A549 (cell line): ENCODE results near the gene MTFMT. TPM values are rescaled to one million over a fixed set of nuclear protein-coding genes. Genes with fewer than 3 reads are reported as not detected.

Experiments used
- ATAC-seq, 2 experiments: fragments of 200-7000 bp in 1 of 2; fragments of >200 bp in 1 of 2; cut with Nextera tagmentation in 1 of 2; cut with Tn5 transposase in 1 of 2; 3 replicates each; pipeline versions ENCODE4 v1.8.0 to v1.9.1; 2018 to 2020; ENCODE audit warnings: mild to moderate bottlenecking in 1 of 2, moderate library complexity in 1 of 2
- CTCF ChIA-PET: fragments of 300-600 bp; sonication (Branson Sonifier 250); formaldehyde crosslinking; extraction: SDS; loops from one replicate; lab custom pipeline; 2021; ENCODE audit warnings: antibody characterized with exemption, inconsistent platforms; lab: Yijun Ruan, JAX
- POLR2A ChIA-PET: fragments of 350-600 bp; formaldehyde crosslinking; extraction: SDS; loops from one replicate; lab custom pipeline; 2021; ENCODE audit warnings: antibody characterized with exemption, inconsistent platforms; lab: Yijun Ruan, JAX
- DNase-seq, 2 experiments: peaks; one replicate each; pipeline versions ENCODE4 v3.0.0 to v3.0.0-alpha.2; 2011 to 2016; ENCODE audit warnings: low read depth in 1 of 2, low spot score in 1 of 2
- FAIRE-seq: peaks from 2 replicates; lab custom pipeline; 2011; peaks lifted over from hg19 to GRCh38; lab: Jason Lieb, UNC
- H3K27ac ChIP-seq, 2 experiments: fragments of >200 bp; sonication (Bioruptor Twin); formaldehyde crosslinking; 3 replicates each; pipeline ENCODE4 v1.5.1; 2016 to 2017
- H3K4me1 ChIP-seq: fragments of >200 bp; sonication (Bioruptor Twin); formaldehyde crosslinking; 3 replicates; pipeline ENCODE4 v1.6.1; 2016
- H3K4me2 ChIP-seq: fragments of >200 bp; sonication (Bioruptor Twin); formaldehyde crosslinking; 3 replicates; pipeline ENCODE4 v1.6.1; 2016
- H3K4me3 ChIP-seq: fragments of >200 bp; sonication (Bioruptor Twin); formaldehyde crosslinking; 3 replicates; pipeline ENCODE4 v1.5.1; 2016
- H3K9me3 ChIP-seq: fragments of >200 bp; sonication (Bioruptor Twin); formaldehyde crosslinking; 3 replicates; pipeline ENCODE4 v1.6.1; 2016
- BHLHE40 ChIP-seq: IDR thresholded peaks from 2 replicates; pipeline ENCODE4 v1.6.1; 2012; ENCODE audit warnings: low read depth, low read length, inconsistent platforms
- CBX8 ChIP-seq: fragments of 200-600 bp; sonication (generic); IDR thresholded peaks from 2 replicates; pipeline ENCODE4 v1.6.1; 2016
- CEBPB ChIP-seq, 2 experiments: fragments of >200 bp in 1 of 2; sonication (Bioruptor Twin) in 1 of 2; formaldehyde crosslinking in 1 of 2; IDR thresholded peaks; 2 replicates each; pipeline ENCODE4 v1.6.1; 2012 to 2016
- CHD4 ChIP-seq: fragments of 200-600 bp; sonication (generic); IDR thresholded peaks from 2 replicates; pipeline ENCODE4 v1.6.1; 2016; ENCODE audit warnings: antibody characterized with exemption, mild to moderate bottlenecking, borderline replicate concordance
- EHMT2 ChIP-seq: fragments of 200-600 bp; sonication (generic); IDR thresholded peaks from 2 replicates; pipeline ENCODE4 v1.6.1; 2016; ENCODE audit warnings: antibody characterized with exemption, low read depth, mild to moderate bottlenecking, moderate library complexity
- ESRRA ChIP-seq: fragments of 150-350 bp; IDR thresholded peaks from 2 replicates; pipeline ENCODE4 v1.6.1; 2014; ENCODE audit warnings: mild to moderate bottlenecking, low read length, borderline replicate concordance
- FOSB ChIP-seq: fragments of 250-450 bp; sonication (Bioruptor Pico); IDR thresholded peaks from 2 replicates; pipeline ENCODE4 v1.5.0; 2020; ENCODE audit warnings: mild to moderate bottlenecking, moderate library complexity
- FOSL2 ChIP-seq, 2 experiments: fragments of 450-650 bp in 1 of 2; fragments of >200 bp in 1 of 2; sonication (Bioruptor Twin) in 1 of 2; formaldehyde crosslinking; IDR thresholded peaks; 2 replicates each; pipeline versions ENCODE4 v1.5.0 to v1.6.1; 2016 to 2020; ENCODE audit warnings: mild to moderate bottlenecking in 1 of 2, moderate library complexity in 1 of 2
- GATA3 ChIP-seq: IDR thresholded peaks from 2 replicates; pipeline ENCODE4 v1.6.1; 2012; ENCODE audit warnings: borderline replicate concordance
- HOXB13 ChIP-seq: fragments of 250-450 bp; sonication (Bioruptor Pico); IDR thresholded peaks from 2 replicates; pipeline ENCODE4 v1.5.0; 2020; ENCODE audit warnings: low read depth, mild to moderate bottlenecking, moderate library complexity
- HOXB5 ChIP-seq: fragments of 250-450 bp; sonication (Bioruptor Pico); IDR thresholded peaks from 2 replicates; pipeline ENCODE4 v1.5.0; 2020; ENCODE audit warnings: mild to moderate bottlenecking, moderate library complexity
- JUN ChIP-seq, 2 experiments: fragments of >200 bp; sonication (Bioruptor Twin); formaldehyde crosslinking; IDR thresholded peaks; 2 replicates in 1 of 2; 3 replicates in 1 of 2; pipeline ENCODE4 v1.6.1; 2016 to 2017
- KDM5A ChIP-seq: fragments of 200-600 bp; sonication (generic); IDR thresholded peaks from 2 replicates; pipeline ENCODE4 v1.6.1; 2016; ENCODE audit warnings: antibody characterized with exemption, mild to moderate bottlenecking
- MYC ChIP-seq: IDR thresholded peaks from 2 replicates; pipeline ENCODE4 v1.6.1; 2012; ENCODE audit warnings: mild to moderate bottlenecking, inconsistent platforms, low read length, improper control_type of control experiment, borderline replicate concordance
- NFE2L2 ChIP-seq: fragments of 150-350 bp; conservative IDR thresholded peaks from 2 replicates; pipeline ENCODE4 v1.6.1; 2014; ENCODE audit warnings: low read length
- NR3C1 ChIP-seq: fragments of >200 bp; sonication (Bioruptor Twin); formaldehyde crosslinking; IDR thresholded peaks from 3 replicates; pipeline ENCODE4 v1.6.1; 2017
- RARB ChIP-seq: fragments of 250-450 bp; sonication (Bioruptor Pico); IDR thresholded peaks from 2 replicates; pipeline ENCODE4 v1.8.0; 2021; ENCODE audit warnings: mild to moderate bottlenecking, moderate library complexity
- RCOR1 ChIP-seq: fragments of 150-350 bp; IDR thresholded peaks from 2 replicates; pipeline ENCODE4 v1.6.1; 2014; ENCODE audit warnings: antibody characterized with exemption, low read length, low read depth
- RNF2 ChIP-seq: fragments of 200-600 bp; sonication (generic); IDR thresholded peaks from 2 replicates; pipeline ENCODE4 v1.6.1; 2016; ENCODE audit warnings: low read depth, mild to moderate bottlenecking, antibody characterized with exemption, moderate library complexity, borderline replicate concordance
- TFCP2L1 ChIP-seq: fragments of 250-450 bp; sonication (Bioruptor Pico); IDR thresholded peaks from 2 replicates; pipeline ENCODE4 v1.5.0; 2021; ENCODE audit warnings: mild to moderate bottlenecking
- TP53 ChIP-seq: fragments of 250-450 bp; sonication (Bioruptor Pico); IDR thresholded peaks from 2 replicates; pipeline ENCODE4 v1.5.0; 2021; ENCODE audit warnings: mild to moderate bottlenecking, moderate library complexity
- ZC3H11A ChIP-seq: fragments of 450-650 bp; IDR thresholded peaks from 2 replicates; pipeline ENCODE4 v1.6.1; 2014; ENCODE audit warnings: antibody characterized with exemption, mild to moderate bottlenecking
- WGBS: methylation state at CpG from one replicate; pipeline ENCODE4 v1.1.6; 2017; ENCODE audit errors: missing lambda C conversion rate; 5-methylcytosine and 5-hydroxymethylcytosine counted together
- polyA plus RNA-seq, 4 experiments: library from polyadenylated mRNA; depleted of rRNA in 3 of 4; stranded (reverse); fragments of >200 nt; fragmentation: RNase III in 1 of 4; extraction: RNeasy Plus Mini Kit Qiagen cat#74134 plus additional on column Dnase treatment in 1 of 4; gene quantifications; 2 replicates in 3 of 4; 3 replicates in 1 of 4; pipeline ENCODE4 v1.2.3, GENCODE V29; 2011 to 2017
- TF ChIP-seq, protein P1 (sequence below): fragments of 450-650 bp; IDR thresholded peaks from 2 replicates; pipeline ENCODE4 v1.6.1; 2014; ENCODE audit warnings: antibody characterized with exemption
- TF ChIP-seq, protein P2 (sequence below): fragments of >200 bp; sonication (Bioruptor Twin); formaldehyde crosslinking; IDR thresholded peaks from 2 replicates; pipeline ENCODE4 v1.6.1; 2016
- TF ChIP-seq, protein P3 (sequence below): IDR thresholded peaks from 2 replicates; pipeline ENCODE4 v1.6.1; 2012
- TF ChIP-seq, protein P4 (sequence below): fragments of >200 bp; sonication (Bioruptor Twin); formaldehyde crosslinking; IDR thresholded peaks from 3 replicates; pipeline ENCODE4 v1.6.1; 2016

MTFMT gene
- polyA plus RNA-seq, 2 of the 4 experiments (the other 2 are of a cell fraction), result 21.4 to 23.4 TPM

DNA sequence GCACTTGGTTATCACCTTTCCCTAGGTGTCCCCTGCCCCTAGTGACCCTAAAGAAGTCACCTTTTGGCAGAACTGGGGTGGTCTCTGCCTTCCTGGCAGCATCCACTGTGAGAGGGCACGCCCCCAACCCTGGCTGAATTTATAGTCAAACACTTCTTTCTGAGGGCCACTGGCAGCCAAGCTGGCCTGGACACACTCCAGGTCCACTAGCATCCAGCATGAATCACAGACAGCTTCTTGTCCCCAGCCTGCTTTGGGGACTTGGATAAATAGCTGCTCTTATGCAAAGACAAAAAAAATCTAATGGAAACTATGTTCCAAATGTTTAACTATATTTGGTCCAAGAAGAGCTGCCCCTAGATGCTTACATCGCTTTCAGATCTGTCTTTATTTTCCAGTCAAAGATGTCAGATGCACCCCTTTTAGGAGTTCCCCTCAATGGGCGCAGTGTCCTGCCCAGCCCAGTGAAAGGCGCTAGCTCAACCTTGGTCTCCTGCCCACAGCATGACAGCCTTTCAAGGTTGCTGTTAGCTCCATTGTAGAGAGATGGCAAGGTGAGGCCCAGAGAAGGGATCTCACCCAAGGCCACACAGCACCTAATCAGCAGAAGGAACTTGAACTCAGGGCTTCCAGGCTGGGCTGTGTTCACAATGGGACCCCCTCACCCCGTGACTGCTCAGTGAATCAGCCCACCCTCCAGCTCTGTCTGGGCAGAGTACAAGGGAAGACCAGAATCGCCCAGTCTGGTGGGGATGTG, 31.4 kb upstream of the MTFMT start:
- no peak for DNase-seq
- no peak for TF ChIP-seq EHMT2
- TF ChIP-seq, protein P1, sequence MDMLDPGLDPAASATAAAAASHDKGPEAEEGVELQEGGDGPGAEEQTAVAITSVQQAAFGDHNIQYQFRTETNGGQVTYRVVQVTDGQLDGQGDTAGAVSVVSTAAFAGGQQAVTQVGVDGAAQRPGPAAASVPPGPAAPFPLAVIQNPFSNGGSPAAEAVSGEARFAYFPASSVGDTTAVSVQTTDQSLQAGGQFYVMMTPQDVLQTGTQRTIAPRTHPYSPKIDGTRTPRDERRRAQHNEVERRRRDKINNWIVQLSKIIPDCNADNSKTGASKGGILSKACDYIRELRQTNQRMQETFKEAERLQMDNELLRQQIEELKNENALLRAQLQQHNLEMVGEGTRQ, result no peak
- 76% methylated on average over 6 of the region's 6 CpGs for WGBS
- Histone ChIP-seq H3K4me1 (peaks cover 26% of the 10 kb centered on the region), H3K27ac (no peak overlapping the region), H3K4me2 (no peak overlapping the region), H3K9me3 (no peaks in the 10 kb centered on the region), H3K4me3 (no peak overlapping the region)
- ChIA-PET CTCF (interaction anchor here (0.8 to 33.7 kb wide), 9 partner anchors 6 to 333 kb away, joined by 3 to 1280 read pairs (median 4); partner anchors contain the start of genes KBTBD13, RASL12 and SLC51B), POLR2A (no interaction called here)
- no peak for FAIRE-seq
- no peak for ATAC-seq

DNA sequence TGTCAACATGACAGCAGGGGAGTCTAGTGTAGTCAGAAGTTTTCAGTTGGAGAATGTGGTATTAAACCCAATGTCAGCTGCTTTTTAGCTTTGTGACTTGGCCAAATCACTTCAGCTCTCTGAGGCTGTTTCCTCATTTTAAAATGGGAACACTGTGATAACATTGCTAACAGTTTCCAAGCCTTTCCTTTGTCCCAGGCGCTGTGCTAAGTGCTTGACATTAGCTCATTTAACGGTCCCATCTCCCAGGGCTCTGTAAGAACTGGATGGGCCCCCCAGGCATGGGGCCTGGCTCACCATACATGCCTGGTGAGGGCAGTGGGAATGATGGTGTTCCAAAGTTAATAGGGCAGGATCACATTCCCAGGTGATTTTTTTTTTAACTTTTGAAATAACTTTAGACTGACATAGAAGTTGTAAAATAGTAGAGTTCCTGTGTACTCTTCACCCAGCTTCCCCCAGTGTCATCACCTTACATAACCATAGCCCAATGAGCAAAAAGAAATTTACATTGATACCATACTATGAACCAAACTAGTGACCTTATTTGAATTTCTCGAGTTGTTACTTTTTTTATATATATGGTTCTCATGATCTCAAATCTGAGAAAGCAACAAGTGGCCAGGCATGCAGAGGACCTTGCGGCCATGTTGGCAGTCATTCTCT, 30.6 kb upstream of the MTFMT start:
- ChIA-PET CTCF (interaction anchor here (0.5 to 33.7 kb wide), 9 partner anchors 6 to 274 kb away, joined by 3 to 1280 read pairs (median 4); partner anchors contain the start of genes KBTBD13, RASL12 and SLC51B), POLR2A (no interaction called here)
- ATAC-seq (no peak), DNase-seq (no peak), FAIRE-seq (no peak)
- H3K9me3 ChIP-seq, result no peaks in the 10 kb centered on the region
- WGBS, result 68% methylated on average over 4 of the region's 4 CpGs
- no peak overlapping the region for H3K4me2 ChIP-seq
- TF ChIP-seq HOXB13 (CRISPR knock-in tag) (no peak), FOSL2 (IDR thresholded peaks at IDR 0.05) (no peak), FOSL2 (CRISPR knock-in tag; IDR thresholded peaks at IDR 0.05) (no peak), NR3C1 (no peak), KDM5A (no peak)
- no peak overlapping the region for H3K27ac ChIP-seq
- H3K4me1 ChIP-seq, result peaks cover 33% of the 10 kb centered on the region
- H3K4me3 ChIP-seq, result no peak overlapping the region

DNA sequence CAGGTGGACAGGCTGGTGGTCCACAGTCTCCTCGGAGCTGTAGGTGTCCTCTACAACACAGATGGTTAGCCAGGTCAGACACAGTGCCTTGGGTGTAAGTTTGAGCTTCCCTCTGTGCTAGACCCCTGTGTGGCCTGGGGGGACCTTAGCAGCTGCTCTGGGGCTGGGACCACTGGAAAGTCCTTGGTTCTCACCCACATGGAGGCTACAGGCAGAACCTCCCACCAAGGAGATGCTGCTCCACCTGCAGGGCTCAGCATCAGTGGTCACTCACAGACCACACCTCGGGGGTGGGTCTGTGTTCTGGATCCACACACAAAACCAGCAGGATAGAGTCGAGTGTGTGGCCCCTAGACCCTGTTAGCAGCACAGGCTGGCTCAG, 29.9 kb upstream of the MTFMT start:
- H3K4me3 ChIP-seq, result no peak overlapping the region

DNA sequence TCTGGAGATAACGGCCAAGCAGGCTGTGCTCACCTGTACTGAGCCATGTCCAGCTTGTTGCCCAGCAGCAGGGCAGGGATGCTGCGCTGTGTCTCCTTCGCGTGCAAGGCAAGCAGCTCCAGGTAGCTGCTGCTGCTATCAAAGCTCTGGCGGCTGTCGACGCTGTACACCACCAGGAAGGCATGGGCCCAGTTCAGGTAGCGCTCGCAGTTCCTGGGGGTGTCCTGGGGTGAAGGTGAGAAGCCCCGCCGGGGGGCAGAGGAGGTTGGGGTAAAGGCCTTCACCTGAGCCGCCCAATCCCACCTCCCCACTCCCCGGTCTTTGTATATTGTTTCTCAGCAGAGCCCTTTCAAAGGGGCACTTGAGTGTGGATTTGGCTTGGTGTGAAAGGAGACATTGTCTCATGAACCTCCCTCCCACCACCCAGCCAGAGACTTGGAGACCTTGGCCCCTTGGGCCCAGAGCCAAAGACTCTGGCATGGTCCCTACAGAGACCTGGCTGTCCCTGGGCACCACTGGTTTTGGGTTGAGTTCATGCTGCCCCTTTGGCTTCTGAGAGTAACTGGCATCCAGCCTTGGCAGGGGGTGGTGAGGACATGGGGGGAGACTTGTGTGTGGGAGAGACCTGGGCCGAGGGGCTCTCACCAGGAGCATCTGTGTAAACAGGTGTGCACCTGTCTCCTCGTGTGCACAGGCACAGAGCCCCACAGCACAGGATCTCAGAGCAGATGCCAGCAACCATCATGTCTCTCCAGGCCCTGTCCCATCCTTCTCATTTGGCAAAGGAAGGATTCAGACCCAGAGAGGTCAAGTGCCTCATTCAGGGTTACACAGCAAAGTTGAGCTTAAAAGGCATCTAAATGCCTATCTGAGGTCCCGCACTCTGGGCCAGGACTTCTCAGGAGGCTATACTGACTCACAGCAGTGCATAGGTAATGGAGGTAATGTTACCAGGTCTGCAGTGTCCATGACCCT, 29.2 kb upstream of the MTFMT start:
- ChIA-PET CTCF (interaction anchor here (1.2 to 33.7 kb wide), 5 partner anchors 4 to 213 kb away, joined by 3 to 1280 read pairs (median 46); partner anchors contain the start of genes KBTBD13, RASL12 and SLC51B), POLR2A (interaction anchor here (0.5 kb wide), 1 partner anchor 480 kb away, joined by 7 read pairs; no protein-coding TSS in a partner anchor)
- Histone ChIP-seq H3K4me3 (no peak overlapping the region), H3K4me1 (peaks cover 40% of the 10 kb centered on the region), H3K4me2 (no peak overlapping the region)
- DNase-seq (no peak), ATAC-seq (no peak)
- WGBS, result 93% methylated on average over 15 of the region's 16 CpGs
- TF ChIP-seq ZC3H11A (no peak), FOSB (CRISPR knock-in tag) (no peak), KDM5A (no peak), HOXB5 (CRISPR knock-in tag) (no peak), CBX8 (no peak), RNF2 (no peak), RARB (no peak), CEBPB (IDR thresholded peaks at IDR 0.05) (no peak)
- TF ChIP-seq, protein P2, sequence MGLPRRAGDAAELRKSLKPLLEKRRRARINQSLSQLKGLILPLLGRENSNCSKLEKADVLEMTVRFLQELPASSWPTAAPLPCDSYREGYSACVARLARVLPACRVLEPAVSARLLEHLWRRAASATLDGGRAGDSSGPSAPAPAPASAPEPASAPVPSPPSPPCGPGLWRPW, result no peak
- TF ChIP-seq, protein P3, sequence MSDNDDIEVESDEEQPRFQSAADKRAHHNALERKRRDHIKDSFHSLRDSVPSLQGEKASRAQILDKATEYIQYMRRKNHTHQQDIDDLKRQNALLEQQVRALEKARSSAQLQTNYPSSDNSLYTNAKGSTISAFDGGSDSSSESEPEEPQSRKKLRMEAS, result no peak
- TF ChIP-seq, protein P4, sequence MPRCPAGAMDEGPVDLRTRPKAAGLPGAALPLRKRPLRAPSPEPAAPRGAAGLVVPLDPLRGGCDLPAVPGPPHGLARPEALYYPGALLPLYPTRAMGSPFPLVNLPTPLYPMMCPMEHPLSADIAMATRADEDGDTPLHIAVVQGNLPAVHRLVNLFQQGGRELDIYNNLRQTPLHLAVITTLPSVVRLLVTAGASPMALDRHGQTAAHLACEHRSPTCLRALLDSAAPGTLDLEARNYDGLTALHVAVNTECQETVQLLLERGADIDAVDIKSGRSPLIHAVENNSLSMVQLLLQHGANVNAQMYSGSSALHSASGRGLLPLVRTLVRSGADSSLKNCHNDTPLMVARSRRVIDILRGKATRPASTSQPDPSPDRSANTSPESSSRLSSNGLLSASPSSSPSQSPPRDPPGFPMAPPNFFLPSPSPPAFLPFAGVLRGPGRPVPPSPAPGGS, result no peak
- TF ChIP-seq, all 56 proteins: peak for 0
- no peaks in the 10 kb centered on the region for H3K9me3 ChIP-seq
- FAIRE-seq, result no peak
- peak overlapping the region in 1 of 2 experiments; percentile 75; a peak in 3 of 6 replicates for H3K27ac ChIP-seq

More for the DNA sequence above, 29.9 kb upstream of the MTFMT start:
- FAIRE-seq, result no peak
- Histone ChIP-seq H3K4me1 (peaks cover 40% of the 10 kb centered on the region), H3K9me3 (no peaks in the 10 kb centered on the region), H3K4me2 (no peak overlapping the region)
- POLR2A ChIA-PET, result interaction anchor here (0.5 kb wide), 1 partner anchor 479 kb away, joined by 7 read pairs; no protein-coding TSS in a partner anchor
- TF ChIP-seq GATA3 (no peak), FOSL2 (IDR thresholded peaks at IDR 0.05) (no peak), FOSL2 (CRISPR knock-in tag; IDR thresholded peaks at IDR 0.05) (no peak), NFE2L2 (no peak), CHD4 (no peak), TFCP2L1 (no peak), CBX8 (no peak), MYC (no peak), RCOR1 (no peak), ESRRA (no peak), BHLHE40 (no peak), JUN (IDR thresholded peaks at IDR 0.05) (no peak), TP53 (CRISPR knock-in tag) (no peak)
- TF ChIP-seq, all 56 proteins: peak for 0
- CTCF ChIA-PET, result interaction anchor here (0.5 to 33.7 kb wide), 7 partner anchors 5 to 273 kb away, joined by 3 to 1280 read pairs (median 4); partner anchors contain the start of genes KBTBD13, RASL12 and SLC51B
- no peak for DNase-seq
- ATAC-seq, result no peak
- peak overlapping the region in 1 of 2 experiments; percentile 5; a peak in 1 of 6 replicates for H3K27ac ChIP-seq
- WGBS, result 23% methylated on average over 3 of the region's 3 CpGs
